Activated CD8-positive, alpha-beta T cell treated with anti-CD3 and anti-CD28 coated beads for 36 hours (primary cell): ENCODE measurements around the gene ZNF215. TPM values are rescaled to one million over a fixed set of nuclear protein-coding genes. Genes with fewer than 3 reads are reported as not detected.
"Not testable (repeated sequence)": the region's sequence is repeated elsewhere in the genome, so short reads cannot be mapped to it uniquely, and the experiment has no call there.

Experiments
- ATAC-seq: fragments of 200-7000 bp; cut with Tn5 transposase; one replicate; pipeline ENCODE4 v1.10.0; 2021; ENCODE audit warnings: mild to moderate bottlenecking, moderate library complexity
- CTCF ChIA-PET: fragments of 350-600 bp; sonication (Branson Sonifier 250); formaldehyde crosslinking; loops from one replicate; lab custom pipeline; 2021; ENCODE audit warnings: antibody characterized with exemption; lab: Charles Lee
- POLR2A ChIA-PET: fragments of 350-600 bp; sonication (Branson Sonifier 250); formaldehyde crosslinking; loops from one replicate; lab custom pipeline; 2021; ENCODE audit warnings: antibody characterized with exemption; lab: Charles Lee
- DNase-seq: peaks from one replicate; pipeline ENCODE4 v3.0.0-alpha.2; 2020
- H3K27ac Mint-ChIP-seq: one replicate; pipeline ENCODE4 v1.8.0; 2021; ENCODE audit warnings: mild to moderate bottlenecking, mixed read lengths
- H3K27me3 Mint-ChIP-seq: one replicate; pipeline ENCODE4 v1.8.0; 2021; ENCODE audit warnings: mixed read lengths
- H3K36me3 Mint-ChIP-seq: one replicate; pipeline ENCODE4 v1.8.0; 2021; ENCODE audit warnings: low read depth, mixed read lengths
- H3K4me1 Mint-ChIP-seq: one replicate; pipeline ENCODE4 v1.8.0; 2021; ENCODE audit warnings: low read depth, mixed read lengths
- H3K4me3 Mint-ChIP-seq: one replicate; pipeline ENCODE4 v1.8.0; 2021; ENCODE audit warnings: mild to moderate bottlenecking, moderate library complexity, mixed read lengths
- H3K9me3 Mint-ChIP-seq: one replicate; pipeline ENCODE4 v1.8.0; 2021; ENCODE audit warnings: mixed read lengths
- intact Hi-C: fragments of 100-400 bp; cut with micrococcal nuclease; formaldehyde crosslinking; loops from one replicate; pipeline ENCODE4 v1.10.0; 2022
- total RNA-seq, 2 experiments: library from RNA; stranded (reverse); gene quantifications; one replicate each; pipeline ENCODE4 v1.2.3, GENCODE V29; 2021
- TF ChIP-seq, protein P1 (sequence below): fragments of 200-600 bp; IDR thresholded peaks from one replicate; pipeline ENCODE4 v1.8.0; 2022; ENCODE audit warnings: antibody characterized with exemption, mild to moderate bottlenecking

The ZNF215 gene
- total RNA-seq, 2 experiments from 2014 or later: 2.2 to 2.5 TPM

DNA sequence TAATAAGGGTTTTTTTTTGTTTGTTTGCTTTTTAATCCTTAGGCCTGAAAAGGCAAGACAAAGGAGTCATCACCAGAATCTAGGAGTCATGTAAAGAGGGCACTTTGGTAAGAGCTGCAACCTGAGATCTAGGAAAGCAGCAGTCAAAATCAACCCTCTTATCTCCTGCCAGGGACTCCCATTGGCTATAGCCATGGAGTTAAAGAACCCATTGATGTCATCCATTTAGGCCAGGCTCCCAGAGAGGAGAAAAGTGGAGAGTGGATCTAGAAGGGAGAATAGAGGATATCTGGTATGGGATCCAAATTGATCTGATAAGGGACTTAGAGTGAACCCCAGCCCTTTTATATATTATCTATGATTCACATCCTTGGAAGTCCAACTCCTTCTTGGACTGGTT lies 35.9 kb downstream of the ZNF215 start:
- CTCF ChIA-PET: no interaction called here
- Mint-ChIP-seq H3K36me3 (no peaks in the 10 kb centered on the region), H3K27ac (no peak overlapping the region), H3K9me3 (peaks cover 2% of the 10 kb centered on the region), H3K4me3 (no peak overlapping the region), H3K27me3 (no peaks in the 10 kb centered on the region), H3K4me1 (no peaks in the 10 kb centered on the region)
- intact Hi-C loops: no loop called here
- DNase-seq (no peak), ATAC-seq (no peak)
- POLR2A ChIA-PET: interaction anchor here (1.1 kb wide), 1 partner anchor 23 kb away, joined by 3 read pairs; no protein-coding TSS in a partner anchor
- TF ChIP-seq, protein P1, sequence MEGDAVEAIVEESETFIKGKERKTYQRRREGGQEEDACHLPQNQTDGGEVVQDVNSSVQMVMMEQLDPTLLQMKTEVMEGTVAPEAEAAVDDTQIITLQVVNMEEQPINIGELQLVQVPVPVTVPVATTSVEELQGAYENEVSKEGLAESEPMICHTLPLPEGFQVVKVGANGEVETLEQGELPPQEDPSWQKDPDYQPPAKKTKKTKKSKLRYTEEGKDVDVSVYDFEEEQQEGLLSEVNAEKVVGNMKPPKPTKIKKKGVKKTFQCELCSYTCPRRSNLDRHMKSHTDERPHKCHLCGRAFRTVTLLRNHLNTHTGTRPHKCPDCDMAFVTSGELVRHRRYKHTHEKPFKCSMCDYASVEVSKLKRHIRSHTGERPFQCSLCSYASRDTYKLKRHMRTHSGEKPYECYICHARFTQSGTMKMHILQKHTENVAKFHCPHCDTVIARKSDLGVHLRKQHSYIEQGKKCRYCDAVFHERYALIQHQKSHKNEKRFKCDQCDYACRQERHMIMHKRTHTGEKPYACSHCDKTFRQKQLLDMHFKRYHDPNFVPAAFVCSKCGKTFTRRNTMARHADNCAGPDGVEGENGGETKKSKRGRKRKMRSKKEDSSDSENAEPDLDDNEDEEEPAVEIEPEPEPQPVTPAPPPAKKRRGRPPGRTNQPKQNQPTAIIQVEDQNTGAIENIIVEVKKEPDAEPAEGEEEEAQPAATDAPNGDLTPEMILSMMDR: no peak

DNA sequence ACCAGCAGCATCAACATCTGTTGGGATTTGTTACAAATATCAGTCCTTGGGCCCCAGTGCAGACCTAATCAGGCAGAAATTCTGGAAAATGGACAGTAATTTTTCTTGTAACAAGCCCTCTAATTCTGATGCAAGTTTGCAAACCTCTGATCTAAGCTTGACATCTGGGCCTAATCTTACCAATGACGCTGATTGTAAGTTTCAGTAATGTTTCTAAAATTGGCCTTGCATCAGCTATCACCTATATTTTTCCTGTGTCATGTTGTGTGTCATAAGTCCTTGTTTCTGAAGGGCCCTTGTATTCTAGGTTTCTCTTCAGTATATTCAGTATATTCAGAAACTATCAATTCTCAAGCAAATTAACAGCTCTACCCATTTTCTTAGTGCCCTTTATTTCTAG lies 36.4 kb downstream of the ZNF215 start:
- intact Hi-C loops: no loop called here
- Mint-ChIP-seq H3K9me3 (peaks cover 2% of the 10 kb centered on the region), H3K4me3 (no peak overlapping the region), H3K27ac (no peak overlapping the region), H3K36me3 (no peaks in the 10 kb centered on the region), H3K4me1 (no peaks in the 10 kb centered on the region), H3K27me3 (no peaks in the 10 kb centered on the region)
- ChIA-PET POLR2A (no interaction called here), CTCF (no interaction called here)
- TF ChIP-seq, protein P1: no peak
- ATAC-seq (no peak), DNase-seq (no peak)

DNA sequence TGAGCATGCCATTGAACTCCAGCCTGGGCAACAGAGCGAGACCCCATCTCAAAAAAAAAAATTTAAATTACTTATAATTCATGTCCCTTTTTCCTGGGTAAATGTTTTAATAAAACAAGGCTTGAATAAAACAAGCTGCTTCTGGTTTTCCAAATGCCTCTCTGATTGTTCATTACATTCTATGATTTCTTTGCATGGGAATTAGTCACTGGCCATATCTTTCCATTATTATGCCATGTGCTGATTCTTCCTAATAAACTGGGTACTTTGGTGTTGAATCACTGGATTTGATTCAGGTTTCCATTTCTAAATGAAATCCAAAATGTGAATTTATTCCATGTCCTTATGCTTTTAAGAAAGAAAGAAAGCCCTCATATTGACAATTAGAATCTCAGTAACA lies 42.6 kb downstream of the ZNF215 start:
- Mint-ChIP-seq H3K4me3 (no peak overlapping the region), H3K4me1 (no peaks in the 10 kb centered on the region), H3K36me3 (no peaks in the 10 kb centered on the region), H3K27ac (no peak overlapping the region), H3K9me3 (peaks cover 2% of the 10 kb centered on the region), H3K27me3 (no peaks in the 10 kb centered on the region)
- ATAC-seq (no peak), DNase-seq (no peak)
- ChIA-PET POLR2A (no interaction called here), CTCF (interaction anchor here (0.6 kb wide), 1 partner anchor 157 kb away, joined by 3 read pairs; no protein-coding TSS in a partner anchor)
- intact Hi-C loops: no loop called here
- TF ChIP-seq, protein P1: no peak

DNA sequence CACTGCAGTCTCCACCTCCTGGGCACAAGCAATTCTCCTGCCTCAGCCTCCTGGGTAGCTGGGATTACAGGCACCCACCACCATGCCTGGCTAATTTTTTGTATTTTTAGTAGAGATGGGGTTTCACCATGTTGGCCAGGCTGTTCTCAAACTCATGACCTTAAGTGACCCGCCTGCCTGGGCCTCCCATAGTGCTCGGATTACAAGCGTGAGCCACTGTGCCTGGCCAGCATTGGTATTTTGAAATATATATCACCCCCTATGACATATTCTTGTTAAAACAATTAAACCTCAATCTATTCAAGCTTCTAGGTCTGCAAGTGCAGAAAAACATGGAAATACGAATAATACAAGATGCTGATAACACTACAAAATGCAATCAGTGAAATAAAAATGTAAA lies 43.6 kb downstream of the ZNF215 start:
- H3K27me3 Mint-ChIP-seq, intact Hi-C loops, H3K36me3 Mint-ChIP-seq, H3K9me3 Mint-ChIP-seq, ATAC-seq, DNase-seq, H3K4me3 Mint-ChIP-seq, H3K27ac Mint-ChIP-seq, CTCF ChIA-PET, H3K4me1 Mint-ChIP-seq, POLR2A ChIA-PET: not testable (repeated sequence)

DNA sequence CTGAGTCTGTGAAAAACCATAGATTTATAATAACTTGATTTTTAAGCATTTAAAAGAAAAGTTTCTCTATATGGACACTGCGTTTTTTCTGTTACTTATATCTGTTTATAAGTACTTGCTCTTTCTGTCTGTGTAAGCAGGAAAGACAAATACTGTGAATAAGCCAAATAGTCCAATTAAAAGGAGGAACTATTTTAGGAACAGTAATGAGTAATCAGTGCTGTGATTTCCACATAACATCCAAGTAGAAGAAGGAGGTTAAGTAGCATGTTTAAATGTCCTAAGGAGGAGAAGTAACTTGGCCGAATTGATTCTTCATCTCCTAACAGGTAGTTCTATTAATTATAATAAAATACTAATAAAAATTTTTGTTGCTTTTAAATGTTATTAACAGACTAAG lies 53.1 kb downstream of the ZNF215 start:
- intact Hi-C loops: no loop called here
- Mint-ChIP-seq H3K4me1 (no peaks in the 10 kb centered on the region), H3K4me3 (no peak overlapping the region), H3K27me3 (peaks cover 4% of the 10 kb centered on the region), H3K9me3 (no peaks in the 10 kb centered on the region), H3K36me3 (no peaks in the 10 kb centered on the region), H3K27ac (no peak overlapping the region)
- ATAC-seq: no peak
- ChIA-PET CTCF (interaction anchor here (0.7 to 0.9 kb wide), 2 partner anchors 13 to 14 kb away, joined by 3 read pairs; no protein-coding TSS in a partner anchor), POLR2A (no interaction called here)
- TF ChIP-seq, protein P1: no peak
- no peak for DNase-seq
